HG03439 (cell line): Measurements from ENCODE around the gene CREB3L4.

ENCODE experiments used
- ATAC-seq: cut with Tn5 transposase; IDR thresholded peaks from one replicate; pipeline ENCODE4 v1.9.1; 2021; ENCODE audit warnings: mild to moderate bottlenecking, moderate library complexity; ENCODE audit not compliant: unreplicated experiment

CREB3L4 gene, protein sequence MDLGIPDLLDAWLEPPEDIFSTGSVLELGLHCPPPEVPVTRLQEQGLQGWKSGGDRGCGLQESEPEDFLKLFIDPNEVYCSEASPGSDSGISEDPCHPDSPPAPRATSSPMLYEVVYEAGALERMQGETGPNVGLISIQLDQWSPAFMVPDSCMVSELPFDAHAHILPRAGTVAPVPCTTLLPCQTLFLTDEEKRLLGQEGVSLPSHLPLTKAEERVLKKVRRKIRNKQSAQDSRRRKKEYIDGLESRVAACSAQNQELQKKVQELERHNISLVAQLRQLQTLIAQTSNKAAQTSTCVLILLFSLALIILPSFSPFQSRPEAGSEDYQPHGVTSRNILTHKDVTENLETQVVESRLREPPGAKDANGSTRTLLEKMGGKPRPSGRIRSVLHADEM

GRCh38 chr1:153967107-153967999 lies at the start of gene CREB3L4:
TSS of gene CREB3L4 (plus strand) at chr1:153967902. CDS start at chr1:153968526, 624 bp downstream.
- ATAC-seq: peak; percentile 70

- no peak for ATAC-seq
Measured at GRCh38 chr1:153919876-153920852, 47.5 kb upstream of the CREB3L4 start.

DNA sequence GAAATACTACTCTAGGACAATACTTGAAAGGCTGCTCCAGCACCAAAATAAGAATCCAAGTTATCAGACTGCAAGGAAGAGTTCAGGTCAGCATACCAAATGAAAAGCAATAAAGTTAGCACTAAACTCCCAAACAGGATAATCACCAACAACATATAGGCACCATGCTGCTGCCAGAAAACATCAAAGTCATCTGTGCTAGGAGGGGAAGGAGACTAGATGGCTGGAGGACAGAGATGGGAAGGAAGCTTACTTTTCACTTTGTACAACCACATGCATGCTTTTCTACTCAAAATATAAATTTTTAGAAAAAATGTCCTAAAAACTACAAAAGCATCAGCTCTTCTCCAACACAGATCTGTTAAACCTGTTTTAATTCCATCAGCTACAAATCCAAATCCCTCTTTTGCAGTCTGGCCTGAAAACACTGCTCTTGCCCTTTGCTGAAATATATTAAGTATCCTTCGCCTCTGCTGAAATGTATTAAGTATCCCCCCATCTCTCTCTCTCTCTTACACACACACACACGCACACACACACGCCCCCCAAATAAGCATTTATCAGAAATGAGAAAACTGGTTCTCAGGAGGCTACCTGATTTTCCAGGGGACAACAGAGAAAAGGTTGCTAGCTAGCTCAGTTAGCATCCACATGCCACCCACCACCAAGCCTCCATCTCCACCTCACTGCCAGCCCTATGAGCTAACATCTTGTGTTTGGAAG lies 46.5 kb upstream of the CREB3L4 start:
- no peak for ATAC-seq

DNA sequence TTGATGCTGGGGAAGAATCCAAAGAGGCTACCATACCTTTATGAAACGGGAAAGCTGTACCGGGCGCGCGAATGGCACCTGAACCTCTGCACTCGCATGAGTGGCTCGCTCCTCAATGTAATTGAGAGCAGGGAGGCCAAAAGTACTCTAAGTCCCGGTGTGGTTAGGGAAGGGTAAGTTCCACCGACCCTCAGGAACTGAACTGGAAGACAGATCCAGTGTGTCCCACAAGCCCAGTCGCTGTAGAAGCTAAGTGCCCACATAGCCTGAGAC lies 46.0 kb upstream of the CREB3L4 start:
- no peak for ATAC-seq

DNA sequence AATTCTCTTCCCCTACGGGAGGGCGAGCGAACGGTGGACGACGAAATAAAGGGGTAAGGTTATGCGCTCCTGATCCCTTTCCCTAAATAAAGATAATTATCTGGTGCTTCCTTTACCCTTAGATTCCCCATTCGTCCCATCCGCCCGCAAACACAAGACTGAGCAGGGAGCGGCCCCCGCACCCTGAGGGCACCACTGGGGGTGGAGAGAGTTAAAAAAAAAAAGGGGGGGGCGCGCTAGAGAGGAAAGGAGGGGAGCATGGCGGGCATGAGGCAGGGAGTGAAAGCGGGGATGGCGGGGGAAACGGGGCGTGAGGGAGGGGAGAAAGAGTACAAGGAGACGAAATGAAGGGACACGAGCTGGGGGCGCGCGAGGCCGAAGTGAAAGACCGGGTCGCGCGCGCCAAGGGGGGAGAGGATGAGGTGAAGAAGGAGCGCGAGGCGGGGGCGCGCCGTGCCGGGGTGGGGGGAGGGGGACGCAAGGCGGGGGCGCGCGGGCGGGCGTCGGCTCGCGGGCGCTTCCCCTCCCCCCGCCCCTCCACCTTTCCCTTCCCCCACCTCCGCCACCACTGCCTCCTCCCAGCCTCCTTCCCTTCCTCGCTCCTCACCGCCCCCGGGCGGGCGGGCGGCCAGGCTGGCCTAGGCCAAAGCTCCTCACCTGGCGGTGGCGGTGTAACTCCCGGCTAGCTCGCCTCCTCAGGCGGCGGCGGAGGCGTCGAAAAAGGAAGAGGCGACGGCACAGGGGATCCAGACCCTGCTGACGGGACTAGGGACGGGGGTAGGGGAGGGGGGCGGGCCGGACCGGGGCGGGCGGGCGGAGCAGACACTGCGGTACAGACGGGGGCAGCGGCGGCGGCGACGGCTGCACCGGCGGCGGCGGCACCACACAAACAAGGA lies 45.4 kb upstream of the CREB3L4 start:
- ATAC-seq: peak; percentile 34

- ATAC-seq: peak; percentile 93
Measured at GRCh38 chr1:153922972-153923925, 44.5 kb upstream of the CREB3L4 start, which contains the start of gene GATAD2B. TSS of gene GATAD2B (minus strand) at chr1:153922972. CDS start at chr1:153828347, 94,625 bp downstream.

DNA sequence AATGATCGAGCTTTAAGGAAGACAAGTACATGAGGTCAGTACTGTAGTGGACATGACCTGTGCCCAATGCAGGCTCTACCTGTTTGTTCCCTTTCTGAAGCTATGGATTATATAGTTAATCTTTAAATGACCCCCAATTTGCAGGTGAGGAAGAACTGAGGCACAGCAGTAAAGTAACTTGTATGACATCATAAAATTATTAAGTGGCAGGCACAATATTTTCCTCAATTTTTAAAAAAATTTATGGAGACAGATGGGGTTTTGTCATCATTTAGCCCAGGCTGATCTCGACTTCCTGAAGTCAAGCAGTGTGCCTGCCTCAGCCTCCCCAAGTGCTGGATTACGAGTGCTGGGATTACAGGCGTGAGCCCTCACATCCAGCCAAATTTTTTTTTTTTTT lies 41.3 kb upstream of the CREB3L4 start:
- ATAC-seq: no peak

DNA sequence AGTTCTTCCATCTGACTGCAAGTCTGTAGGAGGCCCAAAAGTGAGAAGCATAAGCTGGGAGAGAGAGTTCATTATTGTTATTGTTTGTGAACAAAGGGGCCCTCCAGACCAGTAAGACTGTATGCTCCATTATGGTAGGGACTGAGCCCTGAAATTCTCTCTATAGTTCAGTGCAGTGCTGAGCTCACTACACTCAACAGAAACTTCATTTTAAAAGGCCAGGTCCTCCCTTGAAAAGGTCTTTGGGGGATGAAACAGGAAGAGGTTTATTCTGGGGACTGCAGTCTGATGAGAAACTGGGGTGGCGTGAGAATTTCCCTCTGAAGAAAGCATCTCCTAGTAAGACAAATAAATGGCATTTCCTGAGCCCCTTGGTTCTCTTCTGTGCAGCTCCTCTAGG lies 39.5 kb upstream of the CREB3L4 start:
- ATAC-seq: no peak

DNA sequence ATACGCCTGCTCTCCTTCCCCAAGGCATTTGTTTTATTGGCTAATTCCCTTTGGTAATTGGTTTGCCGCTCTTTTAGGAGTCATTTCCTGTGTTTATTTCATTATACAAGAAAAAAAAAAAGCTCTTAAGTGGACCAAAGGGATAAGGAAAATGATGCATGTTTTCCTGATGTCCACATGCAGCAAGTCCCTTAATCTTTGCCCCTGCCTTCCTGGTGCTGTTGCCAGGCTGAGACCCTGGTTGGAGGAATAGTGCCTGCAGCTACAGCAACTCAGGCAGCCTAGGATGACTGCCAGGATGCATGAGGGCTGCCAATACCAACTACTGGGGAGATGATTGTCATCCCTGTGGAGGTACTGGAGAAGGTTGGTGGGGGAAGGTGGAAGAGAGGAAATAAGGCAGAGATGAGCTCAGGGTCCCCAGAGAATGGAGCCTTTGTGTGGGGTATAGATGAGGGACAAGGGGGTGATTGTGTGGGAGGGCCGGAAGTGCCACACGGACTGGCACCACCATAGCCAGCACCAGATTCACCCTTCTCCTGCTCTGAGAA lies 38.8 kb upstream of the CREB3L4 start:
- no peak for ATAC-seq

GRCh38 chr1:153929426-153929825 lies 38.3 kb upstream of the CREB3L4 start:
- ATAC-seq: no peak

GRCh38 chr1:153929981-153930948 lies 37.4 kb upstream of the CREB3L4 start:
- ATAC-seq: no peak

DNA sequence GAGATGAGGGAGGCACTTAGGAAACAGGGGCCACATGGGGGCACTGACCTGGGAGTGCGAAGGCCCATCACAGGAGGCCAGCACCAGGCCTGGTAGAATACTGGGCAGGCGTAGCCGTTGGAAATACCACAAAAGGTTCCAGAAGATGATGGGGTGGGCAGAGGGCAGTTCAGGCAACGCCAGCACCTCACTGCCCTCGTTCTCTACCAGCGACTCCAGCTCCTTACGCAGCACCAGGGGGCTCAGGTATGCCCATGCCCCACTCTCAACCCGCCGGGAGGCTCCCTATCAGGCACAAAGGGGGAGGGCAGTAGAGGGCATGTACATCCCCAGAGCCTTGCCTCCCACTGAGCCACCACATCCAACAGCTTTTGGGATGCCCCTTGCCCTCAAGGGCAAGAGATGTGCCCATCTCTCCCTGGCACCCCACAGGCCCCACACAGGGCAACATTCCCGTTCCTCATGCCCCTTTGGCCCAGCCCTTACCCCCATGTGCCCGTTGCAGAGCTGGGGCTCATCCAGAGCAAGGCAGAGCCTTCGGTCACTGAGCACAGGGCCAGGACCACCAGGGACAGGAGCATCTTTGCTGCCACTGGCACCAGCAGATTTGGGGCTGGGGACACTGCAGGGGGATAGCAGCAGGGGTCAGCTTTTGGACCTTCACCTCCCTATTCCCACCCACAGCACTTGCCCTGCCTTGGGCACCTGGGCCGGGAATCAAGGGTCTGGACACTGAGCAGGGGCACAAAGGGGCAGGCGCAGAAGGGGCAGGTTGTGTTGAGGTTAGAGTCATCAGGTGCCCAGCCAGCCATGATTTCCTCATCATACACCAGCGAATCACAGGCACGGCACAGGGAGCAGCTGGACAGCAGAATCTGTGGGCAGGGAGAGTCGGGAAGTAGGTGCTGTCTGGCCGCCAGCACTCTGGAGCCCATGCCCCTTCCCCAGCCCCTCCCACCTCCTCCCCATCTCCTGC lies 35.3 kb upstream of the CREB3L4 start:
- ATAC-seq: no peak

DNA sequence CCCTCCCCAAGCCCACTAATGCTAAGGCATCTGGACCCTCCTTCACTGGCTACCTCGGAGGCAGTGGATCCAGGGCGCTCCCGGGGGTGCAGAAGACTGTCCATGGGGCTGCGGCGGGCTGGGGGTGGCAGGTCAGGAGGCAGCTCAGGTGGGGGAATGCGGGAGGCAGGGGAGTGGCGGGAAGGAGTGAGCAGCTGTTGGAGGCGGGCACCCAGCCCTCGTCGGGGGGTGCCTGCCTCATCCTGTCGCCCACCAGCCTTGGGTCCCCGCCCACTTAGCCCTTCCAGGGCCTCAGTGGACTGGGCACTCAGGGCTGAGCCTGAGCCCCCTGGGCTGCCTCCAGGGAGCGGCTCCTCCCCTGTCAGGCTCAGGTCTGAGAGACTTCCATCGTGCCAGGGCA lies 34.3 kb upstream of the CREB3L4 start:
- ATAC-seq: no peak

DNA sequence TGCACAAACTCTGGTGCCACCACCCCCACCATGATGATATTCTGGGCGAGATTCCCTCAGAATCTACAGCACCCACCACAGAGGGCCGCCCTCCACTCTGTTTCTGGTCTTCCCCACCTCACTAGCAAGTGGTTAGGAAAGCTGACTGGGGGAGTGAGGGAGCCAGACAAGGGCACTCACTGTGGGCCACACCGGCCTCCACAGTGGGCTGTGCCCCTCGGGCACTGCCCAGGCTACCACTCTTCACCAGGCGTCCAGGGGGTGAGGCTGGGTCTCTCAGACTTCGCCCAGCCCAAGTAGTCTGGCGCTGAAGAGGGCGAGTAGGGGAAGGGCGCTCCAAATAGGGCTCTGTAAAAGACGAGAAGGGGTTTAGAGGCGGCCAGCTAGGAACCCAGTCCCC lies 33.7 kb upstream of the CREB3L4 start:
- ATAC-seq: no peak

DNA sequence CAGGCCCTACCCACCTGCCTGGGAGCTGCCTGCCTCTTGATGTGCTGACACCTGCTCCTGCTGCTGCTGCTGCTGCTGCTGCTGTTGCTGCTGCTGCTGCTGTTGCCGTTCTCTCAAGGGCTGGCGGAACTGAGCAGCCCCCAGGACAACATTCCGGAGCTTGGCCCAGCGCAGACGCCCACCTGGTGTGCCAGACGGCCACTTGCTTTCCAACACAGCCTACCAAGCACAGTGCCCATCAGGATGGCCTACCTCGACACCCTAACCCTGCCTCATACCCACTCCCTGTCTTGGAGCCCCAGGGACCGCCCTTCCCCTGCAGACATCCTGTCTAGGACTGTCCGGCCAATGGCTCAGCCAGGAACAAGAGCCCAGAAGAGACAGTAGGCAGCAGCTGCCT lies 33.0 kb upstream of the CREB3L4 start:
- ATAC-seq: no peak
